ENCODE results near the gene MANSC1.

Gene MANSC1

GRCh38 chr12:12349711-12350665, at the start of gene MANSC1:
TSS of gene MANSC1 (minus strand) at chr12:12350242. CDS start at chr12:12343314, 6,928 bp downstream.
- DNase-seq (ENCODE audit: low read depth) = no peak

GRCh38 chr12:12399161-12399560, 49.1 kb upstream of the MANSC1 start:
- no peak for DNase-seq (ENCODE audit: low read depth)

DNA sequence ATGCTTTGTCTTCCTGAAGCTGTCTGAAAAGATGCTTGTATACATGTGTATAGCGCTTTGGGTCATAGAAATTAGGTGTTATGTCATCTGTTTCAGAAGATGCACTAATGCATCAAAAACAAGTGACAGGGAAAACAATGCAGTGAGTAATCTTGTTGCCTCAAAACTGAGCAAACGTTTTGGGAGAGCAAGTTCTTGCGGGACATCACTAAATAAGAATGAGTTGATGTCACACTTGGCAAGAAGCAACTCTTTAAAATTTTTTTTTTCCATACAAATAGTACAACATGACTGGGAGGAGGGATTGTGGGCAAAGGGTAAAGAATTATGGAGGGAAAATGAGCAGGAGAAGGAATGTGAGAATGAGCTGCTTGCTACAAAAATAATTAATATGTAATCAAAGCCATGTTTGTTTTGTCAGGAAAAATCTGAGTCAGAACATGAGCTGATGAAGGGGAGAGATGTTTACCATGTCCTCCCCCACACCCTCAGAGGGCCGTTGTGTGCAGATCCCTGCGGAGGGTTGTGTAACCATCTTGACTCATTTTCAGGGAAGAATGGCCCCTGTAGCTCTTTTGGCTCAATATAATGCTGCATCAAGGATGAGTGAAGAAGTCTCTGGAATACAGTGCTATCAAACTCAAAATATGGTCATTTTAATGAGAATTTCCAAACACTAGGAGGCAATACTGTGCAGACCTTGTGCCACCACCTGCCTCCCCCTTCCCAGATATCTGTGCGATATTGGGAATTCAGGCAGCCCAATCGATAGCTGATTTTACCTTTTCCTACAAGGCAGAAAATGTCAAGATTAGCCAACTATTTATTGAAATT, 48.2 kb upstream of the MANSC1 start:
- no peak for DNase-seq (ENCODE audit: low read depth)

GRCh38 chr12:12397184-12397583, 47.1 kb upstream of the MANSC1 start:
- DNase-seq (ENCODE audit: low read depth) = no peak

- DNase-seq (ENCODE audit: low read depth) = no peak
Measured at GRCh38 chr12:12396694-12397093, 46.7 kb upstream of the MANSC1 start.

DNA sequence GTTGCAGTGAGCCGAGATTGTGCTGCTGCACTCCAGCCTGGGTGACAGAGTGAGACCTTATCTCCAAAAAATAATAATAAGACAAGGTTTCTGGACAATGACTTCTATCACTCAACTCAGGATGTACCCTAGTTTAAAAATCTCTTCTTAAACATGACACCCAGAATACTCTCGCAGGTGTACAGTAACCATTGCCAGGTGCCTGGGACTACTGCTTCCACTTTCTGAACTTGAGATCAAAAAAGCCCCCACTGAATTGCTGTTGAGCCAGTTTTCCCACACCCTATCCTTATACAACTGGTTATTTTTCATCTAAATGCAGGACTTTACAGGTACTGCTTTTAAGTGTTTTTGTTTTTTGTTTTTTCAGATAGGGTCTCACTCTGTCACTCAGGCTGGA, 43.1 kb upstream of the MANSC1 start:
- DNase-seq (ENCODE audit: low read depth) = no peak

GRCh38 chr12:12392413-12392812, 42.4 kb upstream of the MANSC1 start:
- no peak for DNase-seq (ENCODE audit: low read depth)

GRCh38 chr12:12387501-12387900, 37.5 kb upstream of the MANSC1 start:
- DNase-seq (ENCODE audit: low read depth) = no peak

GRCh38 chr12:12384571-12385340, 34.7 kb upstream of the MANSC1 start:
- no peak for DNase-seq (ENCODE audit: low read depth)

- DNase-seq (ENCODE audit: low read depth) = no peak
Measured at GRCh38 chr12:12381982-12382381, 31.9 kb upstream of the MANSC1 start.

DNA sequence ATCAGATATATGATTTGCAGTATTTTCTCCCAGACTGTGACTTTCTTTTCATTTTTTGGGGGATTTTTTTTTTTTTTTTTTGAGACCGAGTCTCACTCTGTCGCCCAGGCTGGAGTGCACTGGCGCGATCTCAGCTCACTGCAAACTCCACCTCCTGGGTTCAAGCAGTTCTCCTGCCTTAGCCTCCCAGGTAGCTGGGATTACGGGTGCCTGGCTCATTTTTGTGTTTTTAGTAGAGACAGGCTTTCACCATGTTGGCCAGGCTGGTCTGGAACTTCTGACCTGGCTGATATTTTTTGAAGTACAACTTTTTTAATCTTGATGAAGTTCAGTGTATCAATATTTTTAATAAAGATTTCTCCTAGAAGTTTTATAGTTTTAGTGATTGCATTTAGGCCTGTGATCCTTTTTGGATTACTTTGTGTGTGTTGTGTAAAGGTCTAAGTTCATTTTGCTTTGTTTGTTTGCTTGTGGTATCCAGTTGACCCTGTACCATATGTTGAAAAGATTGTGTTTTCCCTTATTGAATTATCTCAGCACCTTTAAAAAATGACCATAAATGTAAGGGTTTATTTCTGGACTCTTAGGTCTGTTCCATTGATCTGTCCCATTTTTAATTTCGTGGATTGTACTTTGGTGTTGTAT, 31.0 kb upstream of the MANSC1 start:
- DNase-seq (ENCODE audit: low read depth) = no peak

GRCh38 chr12:12379831-12380730, 30.0 kb upstream of the MANSC1 start:
- no peak for DNase-seq (ENCODE audit: low read depth)

- no peak for DNase-seq (ENCODE audit: low read depth)
Measured at GRCh38 chr12:12378616-12379015, 28.6 kb upstream of the MANSC1 start.

- no peak for DNase-seq (ENCODE audit: low read depth)
Measured at GRCh38 chr12:12376646-12377448, 26.8 kb upstream of the MANSC1 start.

DNA sequence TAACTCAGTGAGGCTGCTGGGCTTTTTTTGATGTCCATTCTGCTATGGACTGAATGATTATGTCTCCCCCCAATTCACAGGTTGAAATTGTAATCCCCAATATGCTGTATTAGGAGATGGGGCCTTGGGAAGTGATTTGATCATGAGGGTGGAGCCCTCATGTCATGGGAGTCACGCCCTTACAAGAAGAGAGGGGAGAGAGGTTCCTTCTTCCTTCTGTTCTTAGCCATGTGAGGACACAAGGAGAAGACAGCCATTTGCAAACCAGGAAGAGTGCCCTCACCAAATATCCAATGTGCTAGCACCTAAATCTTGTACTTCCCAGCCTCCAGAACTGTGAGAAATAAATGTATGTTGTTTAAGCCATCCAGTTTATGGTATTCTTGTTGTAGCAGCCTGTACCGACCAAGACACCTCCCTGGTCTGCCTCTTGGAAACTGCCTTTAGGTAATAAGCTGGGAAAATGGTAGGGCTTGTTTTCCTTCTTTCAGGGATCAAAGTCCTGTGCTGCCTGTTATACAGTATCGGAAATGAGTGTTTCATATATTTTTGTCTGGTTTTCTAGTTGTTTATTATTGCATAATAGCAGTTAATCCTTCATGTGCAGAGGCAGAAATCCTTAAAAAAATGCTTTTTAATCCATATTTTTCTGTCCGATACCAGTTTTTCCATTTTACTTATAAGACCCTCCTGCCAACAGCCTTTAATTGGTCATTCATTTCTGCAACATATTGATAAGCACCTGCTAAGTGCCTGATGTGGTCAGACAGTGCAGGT, 23.1 kb upstream of the MANSC1 start:
- DNase-seq (ENCODE audit: low read depth) = no peak

DNA sequence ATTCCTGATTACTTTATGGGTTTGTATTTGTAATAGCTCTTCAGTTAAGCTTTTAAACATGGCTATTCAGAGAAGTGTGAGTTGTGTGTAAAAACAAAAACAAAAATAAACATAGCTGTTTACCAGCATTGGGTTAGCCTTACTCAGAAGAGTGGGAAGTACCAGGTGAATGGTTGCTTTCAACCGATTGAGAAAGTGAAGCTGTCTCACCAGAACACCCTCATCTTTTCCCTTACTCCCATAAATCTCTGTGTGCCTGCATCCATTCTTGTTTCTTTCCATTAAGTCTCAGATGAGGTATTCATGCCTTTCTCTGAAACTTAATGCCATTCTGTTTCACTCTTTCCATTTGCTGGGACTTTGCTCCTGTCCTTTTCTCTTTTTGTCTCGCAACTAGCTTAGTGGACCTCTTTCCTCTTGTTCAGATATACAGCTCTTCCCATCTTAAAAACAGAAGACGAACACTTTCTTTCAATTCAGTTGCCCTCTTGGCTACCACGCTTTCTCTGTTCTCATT, 17.5 kb upstream of the MANSC1 start:
- no peak for DNase-seq (ENCODE audit: low read depth)

GRCh38 chr12:12366701-12367481, 16.8 kb upstream of the MANSC1 start:
- no peak for DNase-seq (ENCODE audit: low read depth)

DNA sequence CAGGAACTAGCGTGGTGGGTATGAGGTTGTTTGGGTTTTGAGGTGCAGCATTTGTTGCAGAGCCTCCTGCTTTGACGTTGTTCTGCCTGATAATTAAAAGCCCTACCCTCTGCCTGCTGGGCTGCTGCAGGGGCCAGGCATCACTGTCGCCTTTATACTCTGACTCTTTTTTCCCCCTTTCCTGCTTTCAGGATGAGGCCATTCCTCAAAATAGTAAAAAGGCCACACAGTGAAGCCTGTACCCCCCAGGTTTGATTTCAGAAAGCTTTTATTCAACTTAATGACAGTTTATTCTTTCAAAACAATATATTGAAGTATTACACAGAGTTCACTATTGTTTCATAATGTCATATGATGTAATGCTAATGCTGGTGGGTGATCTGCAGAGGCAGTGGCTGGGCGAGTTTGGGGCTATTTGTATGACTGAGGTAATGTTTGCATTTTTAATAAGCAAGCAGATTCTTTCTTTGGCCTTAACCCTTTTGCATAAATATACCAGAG, 15.9 kb upstream of the MANSC1 start:
- no peak for DNase-seq (ENCODE audit: low read depth)

Data from stimulated activated CD8-positive, alpha-beta memory T cell treated with anti-CD3 and anti-CD28 coated beads, Interleukin-15, amount 100 ng/mL, for 1 hour (primary cell).